NB4 (cell line): Measurements from ENCODE around the gene PMAIP1.

ENCODE experiments used
- POLR2A ChIP-seq: IDR thresholded peaks from 2 replicates; pipeline ENCODE4 v1.6.1; 2011; ENCODE audit warnings: mild to moderate bottlenecking; ENCODE audit not compliant: insufficient read length; ENCODE audit errors: extremely low read depth
- TF ChIP-seq, protein P1 (sequence below): IDR thresholded peaks from one replicate; pipeline ENCODE4 v1.5.1; 2012; ENCODE audit warnings: low read depth, low read length

GRCh38 chr18:59861009-59861408 lies 38.8 kb upstream of the PMAIP1 start:
- TF ChIP-seq, protein P1, sequence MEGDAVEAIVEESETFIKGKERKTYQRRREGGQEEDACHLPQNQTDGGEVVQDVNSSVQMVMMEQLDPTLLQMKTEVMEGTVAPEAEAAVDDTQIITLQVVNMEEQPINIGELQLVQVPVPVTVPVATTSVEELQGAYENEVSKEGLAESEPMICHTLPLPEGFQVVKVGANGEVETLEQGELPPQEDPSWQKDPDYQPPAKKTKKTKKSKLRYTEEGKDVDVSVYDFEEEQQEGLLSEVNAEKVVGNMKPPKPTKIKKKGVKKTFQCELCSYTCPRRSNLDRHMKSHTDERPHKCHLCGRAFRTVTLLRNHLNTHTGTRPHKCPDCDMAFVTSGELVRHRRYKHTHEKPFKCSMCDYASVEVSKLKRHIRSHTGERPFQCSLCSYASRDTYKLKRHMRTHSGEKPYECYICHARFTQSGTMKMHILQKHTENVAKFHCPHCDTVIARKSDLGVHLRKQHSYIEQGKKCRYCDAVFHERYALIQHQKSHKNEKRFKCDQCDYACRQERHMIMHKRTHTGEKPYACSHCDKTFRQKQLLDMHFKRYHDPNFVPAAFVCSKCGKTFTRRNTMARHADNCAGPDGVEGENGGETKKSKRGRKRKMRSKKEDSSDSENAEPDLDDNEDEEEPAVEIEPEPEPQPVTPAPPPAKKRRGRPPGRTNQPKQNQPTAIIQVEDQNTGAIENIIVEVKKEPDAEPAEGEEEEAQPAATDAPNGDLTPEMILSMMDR, result no peak
- no peak for TF ChIP-seq POLR2A
